ENCODE data around the gene TOGARAM2. TPM values are rescaled to one million over a fixed set of nuclear protein-coding genes. Genes with fewer than 3 reads are reported as not detected.

Gene TOGARAM2
- total and polyA plus RNA-seq, 3 donors from 2014 or later = 2.1 to 5.2 (median 3.5) TPM

DNA sequence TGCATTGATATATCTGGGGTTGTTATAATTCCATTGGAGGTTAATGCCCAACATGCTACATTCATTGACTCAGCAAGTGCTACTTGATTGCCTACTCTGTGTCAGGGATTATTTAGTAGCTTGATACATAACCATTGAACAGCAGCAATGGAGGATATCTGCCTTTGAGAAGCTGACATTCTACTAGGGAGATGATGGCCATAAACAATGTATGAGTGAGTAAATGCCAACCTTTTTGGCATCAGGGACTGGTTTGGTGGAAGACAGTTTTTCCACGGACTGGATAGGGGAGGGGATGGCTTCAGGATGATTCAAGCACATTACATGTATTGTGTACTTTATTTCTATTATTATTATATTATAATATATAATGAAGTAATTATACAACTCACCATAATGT is 31.9 kb upstream of the TOGARAM2 start:
- no peak overlapping the region for H3K4me3 ChIP-seq
- WGBS, 2 donors = 91 to 100% methylated on average over 1 of the region's 1 CpG
- DNase-seq = no peak
- TF ChIP-seq, protein P1, sequence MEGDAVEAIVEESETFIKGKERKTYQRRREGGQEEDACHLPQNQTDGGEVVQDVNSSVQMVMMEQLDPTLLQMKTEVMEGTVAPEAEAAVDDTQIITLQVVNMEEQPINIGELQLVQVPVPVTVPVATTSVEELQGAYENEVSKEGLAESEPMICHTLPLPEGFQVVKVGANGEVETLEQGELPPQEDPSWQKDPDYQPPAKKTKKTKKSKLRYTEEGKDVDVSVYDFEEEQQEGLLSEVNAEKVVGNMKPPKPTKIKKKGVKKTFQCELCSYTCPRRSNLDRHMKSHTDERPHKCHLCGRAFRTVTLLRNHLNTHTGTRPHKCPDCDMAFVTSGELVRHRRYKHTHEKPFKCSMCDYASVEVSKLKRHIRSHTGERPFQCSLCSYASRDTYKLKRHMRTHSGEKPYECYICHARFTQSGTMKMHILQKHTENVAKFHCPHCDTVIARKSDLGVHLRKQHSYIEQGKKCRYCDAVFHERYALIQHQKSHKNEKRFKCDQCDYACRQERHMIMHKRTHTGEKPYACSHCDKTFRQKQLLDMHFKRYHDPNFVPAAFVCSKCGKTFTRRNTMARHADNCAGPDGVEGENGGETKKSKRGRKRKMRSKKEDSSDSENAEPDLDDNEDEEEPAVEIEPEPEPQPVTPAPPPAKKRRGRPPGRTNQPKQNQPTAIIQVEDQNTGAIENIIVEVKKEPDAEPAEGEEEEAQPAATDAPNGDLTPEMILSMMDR (IDR thresholded peaks at IDR 0.05) = no peak
- no peak for TF ChIP-seq POLR2A (IDR thresholded peaks at IDR 0.05)
- no peaks in the 10 kb centered on the region for H3K9me3 ChIP-seq
- H3K36me3 ChIP-seq (ENCODE audit: low read depth, missing control alignments) = no peaks in the 10 kb centered on the region
- H3K4me1 ChIP-seq = peaks cover 13% of the 10 kb centered on the region
- intact Hi-C loops (cut with DNase I; ENCODE audit: low total_unique reads) = no loop called here
- H3K27me3 ChIP-seq = no peaks in the 10 kb centered on the region
- H3K27ac ChIP-seq = no peak overlapping the region

GRCh38 chr2:28949617-28950305 is 31.3 kb upstream of the TOGARAM2 start:
- Histone ChIP-seq H3K4me1 (peaks cover 13% of the 10 kb centered on the region), H3K27ac (no peak overlapping the region), H3K36me3 (ENCODE audit: low read depth, missing control alignments) (no peaks in the 10 kb centered on the region), H3K27me3 (no peaks in the 10 kb centered on the region), H3K9me3 (no peaks in the 10 kb centered on the region), H3K4me3 (no peak overlapping the region)
- TF ChIP-seq, protein P1 (IDR thresholded peaks at IDR 0.05) = no peak
- TF ChIP-seq POLR2A (IDR thresholded peaks at IDR 0.05) = no peak
- intact Hi-C loops (cut with DNase I; ENCODE audit: low total_unique reads) = no loop called here
- WGBS, 2 donors = 89% methylated on average over 11 of the region's 11 CpGs
- DNase-seq = no peak

GRCh38 chr2:28950941-28951630 is 30.0 kb upstream of the TOGARAM2 start:
- WGBS, 2 donors = 92 to 95% methylated on average over 12 of the region's 12 CpGs
- Histone ChIP-seq H3K36me3 (ENCODE audit: low read depth, missing control alignments) (no peaks in the 10 kb centered on the region), H3K27me3 (no peaks in the 10 kb centered on the region), H3K4me1 (peaks cover 13% of the 10 kb centered on the region), H3K4me3 (no peak overlapping the region), H3K27ac (peak overlapping the region; percentile 11 to 90), H3K9me3 (no peaks in the 10 kb centered on the region)
- intact Hi-C loops (cut with DNase I; ENCODE audit: low total_unique reads) = no loop called here
- DNase-seq = no peak
- TF ChIP-seq POLR2A (IDR thresholded peaks at IDR 0.05) = no peak
- TF ChIP-seq, protein P1 (IDR thresholded peaks at IDR 0.05) = no peak

- Histone ChIP-seq H3K4me3 (no peak overlapping the region), H3K36me3 (ENCODE audit: low read depth, missing control alignments) (no peaks in the 10 kb centered on the region), H3K27ac (peak overlapping the region; percentile 62 to 90), H3K27me3 (no peaks in the 10 kb centered on the region), H3K4me1 (peaks cover 13% of the 10 kb centered on the region), H3K9me3 (no peaks in the 10 kb centered on the region)
- intact Hi-C loops (cut with DNase I; ENCODE audit: low total_unique reads) = no loop called here
- DNase-seq = peak; percentile 63
- 56 to 57% methylated on average over 13 of the region's 13 CpGs for WGBS, 2 donors
- TF ChIP-seq, protein P1 (IDR thresholded peaks at IDR 0.05) = no peak
- no peak for TF ChIP-seq POLR2A (IDR thresholded peaks at IDR 0.05)
These were observed 28.9 kb upstream of the TOGARAM2 start for GRCh38 chr2:28951910-28952835.

Measured in testis (tissue), 3 donors.